Subcutaneous abdominal adipose tissue (tissue), 5 donors: ENCODE data around the gene CPM.

Experiments used
- H3K27ac ChIP-seq: one replicate; pipeline ENCODE4 v1.7.0; 2013; ENCODE audit warnings: low read depth, mild to moderate bottlenecking, inconsistent platforms, low read length, moderate library complexity
- H3K27me3 ChIP-seq, 5 donors: one replicate each; pipeline ENCODE4 v1.7.0; 2013; ENCODE audit warnings: low read length in 5 of 5, inconsistent platforms in 1 of 5; ENCODE audit not compliant: control insufficient read depth in 5 of 5, insufficient read depth in 4 of 5
- H3K36me3 ChIP-seq, 5 donors: one replicate each; pipeline ENCODE4 v1.7.0; 2013; ENCODE audit warnings: low read length in 5 of 5; ENCODE audit not compliant: control insufficient read depth in 5 of 5, insufficient read depth in 5 of 5
- H3K4me1 ChIP-seq, 5 donors: one replicate each; pipeline ENCODE4 v1.7.0; 2013; ENCODE audit warnings: low read length in 5 of 5, mild to moderate bottlenecking in 3 of 5, moderate library complexity in 1 of 5; ENCODE audit not compliant: control insufficient read depth in 5 of 5, insufficient read depth in 5 of 5
- H3K4me3 ChIP-seq, 5 donors: one replicate each; pipeline ENCODE4 v1.7.0; 2013; ENCODE audit warnings: low read length in 5 of 5, low read depth in 1 of 5
- H3K9ac ChIP-seq, 5 donors: one replicate each; pipeline ENCODE4 v1.7.0; 2013; ENCODE audit warnings: low read length in 5 of 5, mild to moderate bottlenecking in 4 of 5, moderate library complexity in 3 of 5
- H3K9me3 ChIP-seq, 5 donors: one replicate each; pipeline ENCODE4 v1.7.0; 2013; ENCODE audit warnings: low read length in 5 of 5; ENCODE audit not compliant: control insufficient read depth in 5 of 5
- donor health status: healthy.
- donor health status: healthy.
- donor health status: healthy.
- donor health status: healthy.
- donor health status: healthy.

The CPM gene

GRCh38 chr12:68939505-68939904, 6.5 kb upstream of the CPM start:
- Histone ChIP-seq H3K27ac (no peak overlapping the region), H3K4me1 (peaks cover 2 to 49% (median 35%) of the 10 kb centered on the region in 5 donors), H3K36me3 (no peaks in the 10 kb centered on the region), H3K27me3 (no peaks in the 10 kb centered on the region), H3K4me3 (no peak overlapping the region), H3K9ac (no peak overlapping the region), H3K9me3 (no peaks in the 10 kb centered on the region)

GRCh38 chr12:68934392-68934791, 1.4 kb upstream of the CPM start:
- H3K4me1 ChIP-seq: peaks cover 0 to 43% (median 35%) of the 10 kb centered on the region in 5 donors
- no peaks in the 10 kb centered on the region for H3K27me3 ChIP-seq
- H3K4me3 ChIP-seq: no peak overlapping the region
- no peaks in the 10 kb centered on the region for H3K9me3 ChIP-seq
- no peak overlapping the region for H3K9ac ChIP-seq
- H3K27ac ChIP-seq: no peak overlapping the region
- peaks cover 0 to 3% (median 0%) of the 10 kb centered on the region in 5 donors for H3K36me3 ChIP-seq

GRCh38 chr12:68932128-68932960, 627 bp downstream of the CPM start:
- Histone ChIP-seq H3K4me3 (peak overlapping the region; percentile 80 to 98 (median 86)), H3K36me3 (peaks cover 0 to 3% (median 0%) of the 10 kb centered on the region in 5 donors), H3K27me3 (no peaks in the 10 kb centered on the region), H3K9me3 (no peaks in the 10 kb centered on the region), H3K4me1 (peaks cover 0 to 38% (median 31%) of the 10 kb centered on the region in 5 donors), H3K27ac (peak overlapping the region; percentile 52), H3K9ac (peak overlapping the region; percentile 7 to 93 (median 91))

- H3K27me3 ChIP-seq: no peaks in the 10 kb centered on the region
- H3K9ac ChIP-seq: peak overlapping the region in 2 of 5 donors; percentile 45 to 57
- peaks cover 0 to 7% (median 0%) of the 10 kb centered on the region in 5 donors for H3K36me3 ChIP-seq
- H3K4me1 ChIP-seq: peaks cover 0 to 38% (median 20%) of the 10 kb centered on the region in 5 donors
- peak overlapping the region; percentile 61 for H3K27ac ChIP-seq
- H3K9me3 ChIP-seq: no peaks in the 10 kb centered on the region
- peak overlapping the region; percentile 45 to 98 (median 82) for H3K4me3 ChIP-seq
These were observed 2.8 kb downstream of the CPM start for GRCh38 chr12:68930178-68930577.

- H3K9me3 ChIP-seq: no peaks in the 10 kb centered on the region
These were observed 8.4 kb downstream of the CPM start for GRCh38 chr12:68924546-68924945.

GRCh38 chr12:68919581-68920239, 13.3 kb downstream of the CPM start:
- Histone ChIP-seq H3K9me3 (no peaks in the 10 kb centered on the region), H3K9ac (no peak overlapping the region), H3K27me3 (no peaks in the 10 kb centered on the region), H3K4me1 (peaks cover 3 to 39% (median 17%) of the 10 kb centered on the region in 5 donors), H3K36me3 (peaks cover 0 to 6% (median 3%) of the 10 kb centered on the region in 5 donors), H3K27ac (peak overlapping the region; percentile 76), H3K4me3 (no peak overlapping the region)

More at GRCh38 chr12:68924546-68924945, 8.4 kb downstream of the CPM start:
- Histone ChIP-seq H3K9ac (no peak overlapping the region), H3K4me3 (no peak overlapping the region), H3K27ac (peak overlapping the region; percentile 12), H3K36me3 (peaks cover 0 to 13% (median 3%) of the 10 kb centered on the region in 5 donors), H3K4me1 (peaks cover 0 to 26% (median 11%) of the 10 kb centered on the region in 5 donors), H3K27me3 (no peaks in the 10 kb centered on the region)

GRCh38 chr12:68918960-68919359, 14.0 kb downstream of the CPM start:
- Histone ChIP-seq H3K4me1 (peaks cover 3 to 39% (median 21%) of the 10 kb centered on the region in 5 donors), H3K27me3 (no peaks in the 10 kb centered on the region), H3K27ac (peak overlapping the region; percentile 3), H3K9ac (no peak overlapping the region), H3K4me3 (no peak overlapping the region), H3K36me3 (peaks cover 0 to 6% (median 0%) of the 10 kb centered on the region in 5 donors), H3K9me3 (no peaks in the 10 kb centered on the region)

GRCh38 chr12:68915055-68915454, 17.9 kb downstream of the CPM start:
- Histone ChIP-seq H3K27ac (peak overlapping the region; percentile 77), H3K36me3 (peaks cover 3 to 18% (median 8%) of the 10 kb centered on the region in 5 donors), H3K4me1 (peaks cover 3 to 44% (median 28%) of the 10 kb centered on the region in 5 donors), H3K4me3 (no peak overlapping the region), H3K9ac (peak overlapping the region in 1 of 5 donors; percentile 41), H3K9me3 (no peaks in the 10 kb centered on the region), H3K27me3 (no peaks in the 10 kb centered on the region)

- Histone ChIP-seq H3K36me3 (peaks cover 3 to 16% (median 8%) of the 10 kb centered on the region in 5 donors), H3K27ac (peak overlapping the region; percentile 77), H3K4me1 (peaks cover 3 to 36% (median 28%) of the 10 kb centered on the region in 5 donors), H3K4me3 (no peak overlapping the region), H3K9me3 (no peaks in the 10 kb centered on the region), H3K27me3 (no peaks in the 10 kb centered on the region), H3K9ac (no peak overlapping the region)
These were observed 19.3 kb downstream of the CPM start for GRCh38 chr12:68913682-68914081.

GRCh38 chr12:68912916-68913315, 20.1 kb downstream of the CPM start:
- Histone ChIP-seq H3K27ac (no peak overlapping the region), H3K36me3 (peaks cover 3 to 13% (median 8%) of the 10 kb centered on the region in 5 donors), H3K9ac (no peak overlapping the region), H3K9me3 (no peaks in the 10 kb centered on the region), H3K4me1 (peaks cover 3 to 36% (median 28%) of the 10 kb centered on the region in 5 donors), H3K4me3 (no peak overlapping the region), H3K27me3 (no peaks in the 10 kb centered on the region)
